Hepatocyte (in vitro differentiated cells): ENCODE measurements around the gene ZNF423. TPM values are rescaled to one million over a fixed set of nuclear protein-coding genes. Genes with fewer than 3 reads are reported as not detected.

Experiments
- DNase-seq: peaks from one replicate; pipeline ENCODE4 v3.0.0-alpha.2; 2016; ENCODE audit warnings: low spot score
- H2AFZ ChIP-seq: fragments of 200-600 bp; sonication (generic); 2 replicates; pipeline ENCODE4 v1.6.0; 2016; ENCODE audit warnings: antibody characterized with exemption, mild to moderate bottlenecking
- H3K27ac ChIP-seq: fragments of 200-600 bp; sonication (generic); 2 replicates; pipeline ENCODE4 v1.5.1; 2016; ENCODE audit warnings: mild to moderate bottlenecking
- H3K27me3 ChIP-seq: fragments of 200-600 bp; sonication (generic); 2 replicates; pipeline ENCODE4 v1.6.1; 2016
- H3K36me3 ChIP-seq: fragments of 200-600 bp; sonication (generic); replicated peaks from 2 replicates; pipeline ENCODE4 v1.5.1; 2016; ENCODE audit warnings: low read depth; ENCODE audit not compliant: insufficient read depth
- H3K4me1 ChIP-seq: fragments of 200-600 bp; sonication (generic); 2 replicates; pipeline ENCODE4 v1.5.1; 2016; ENCODE audit warnings: mild to moderate bottlenecking, moderate library complexity; ENCODE audit not compliant: insufficient read depth
- H3K4me2 ChIP-seq: fragments of 200-600 bp; sonication (generic); 2 replicates; pipeline ENCODE4 v1.6.0; 2016
- H3K4me3 ChIP-seq: fragments of 200-600 bp; sonication (generic); 2 replicates; pipeline ENCODE4 v1.5.1; 2016; ENCODE audit warnings: mild to moderate bottlenecking
- H3K79me2 ChIP-seq: fragments of 200-600 bp; sonication (generic); 2 replicates; pipeline ENCODE4 v1.6.0; 2017; ENCODE audit warnings: mild to moderate bottlenecking
- H3K9me2 ChIP-seq: fragments of 200-600 bp; sonication (generic); replicated peaks from 2 replicates; pipeline ENCODE4 v1.6.0; 2017; ENCODE audit warnings: mild to moderate bottlenecking; ENCODE audit not compliant: insufficient read depth
- H3K9me3 ChIP-seq: fragments of 200-600 bp; sonication (generic); 2 replicates; pipeline ENCODE4 v1.5.1; 2016; ENCODE audit warnings: low read depth, mild to moderate bottlenecking
- H4K20me1 ChIP-seq: fragments of 200-600 bp; sonication (generic); 2 replicates; pipeline ENCODE4 v1.6.0; 2016; ENCODE audit warnings: mild to moderate bottlenecking; ENCODE audit not compliant: insufficient read depth, poor library complexity, severe bottlenecking
- EZH2 ChIP-seq: fragments of 200-600 bp; sonication (generic); IDR thresholded peaks from 2 replicates; pipeline ENCODE4 v1.6.1; 2016; ENCODE audit warnings: antibody characterized with exemption, mild to moderate bottlenecking, borderline replicate concordance
- EZH2phosphoT487 ChIP-seq: fragments of 200-600 bp; sonication (generic); IDR thresholded peaks from one replicate; pipeline ENCODE4 v1.6.1; 2018; ENCODE audit warnings: antibody characterized with exemption, mild to moderate bottlenecking, low read depth, moderate library complexity; ENCODE audit not compliant: unreplicated experiment, severe bottlenecking
- WGBS: methylation state at CpG from one replicate; pipeline ENCODE4 v1.1.6; 2016; ENCODE audit warnings: low lambda C conversion rate; ENCODE audit errors: missing lambda C conversion rate; 5-methylcytosine and 5-hydroxymethylcytosine counted together
- polyA plus RNA-seq: library from polyadenylated mRNA; unstranded; fragments of >200 nt; fragmentation: Nextera tagmentation; extraction: Ambion mirVana; gene quantifications from 2 replicates; pipeline ENCODE4 v1.2.1, GENCODE V29; 2016
- total RNA-seq: library from RNA; depleted of rRNA; stranded (reverse); fragments of >200 nt; gene quantifications from 2 replicates; pipeline ENCODE4 v1.2.3, GENCODE V29; 2014
- TF ChIP-seq, protein P1 (sequence below): fragments of 200-600 bp; sonication (generic); IDR thresholded peaks from 2 replicates; pipeline ENCODE4 v1.5.1; 2016; ENCODE audit warnings: antibody characterized with exemption, mild to moderate bottlenecking; ENCODE audit not compliant: poor library complexity

ZNF423 gene
- total and polyA plus RNA-seq, 2 experiments from 2014 or later, result 9.6 to 11.8 TPM

DNA sequence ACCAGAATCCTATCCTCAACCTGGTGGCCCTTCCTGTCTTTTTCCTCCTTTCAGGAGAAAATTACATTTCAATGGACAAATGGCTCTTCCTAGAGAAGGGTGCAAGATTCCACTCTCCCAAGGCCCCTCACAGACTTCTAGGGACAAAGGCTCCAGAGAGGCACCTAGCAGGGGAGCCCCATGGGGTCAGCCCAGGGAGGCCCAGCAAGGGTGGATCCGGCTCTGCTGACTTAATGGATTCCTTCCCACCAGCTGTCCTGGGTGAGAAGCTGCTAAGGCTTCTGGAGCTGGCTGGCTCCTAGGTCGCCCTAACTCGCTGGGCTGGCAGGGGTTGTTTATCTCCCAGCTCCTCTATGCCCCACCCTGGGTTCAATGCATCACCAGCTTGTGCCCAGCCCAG, 152.4 kb downstream of the ZNF423 start:
- no peak for DNase-seq
- no peaks in the 10 kb centered on the region for H3K79me2 ChIP-seq
- no peak for TF ChIP-seq EZH2phosphoT487
- TF ChIP-seq, protein P1, sequence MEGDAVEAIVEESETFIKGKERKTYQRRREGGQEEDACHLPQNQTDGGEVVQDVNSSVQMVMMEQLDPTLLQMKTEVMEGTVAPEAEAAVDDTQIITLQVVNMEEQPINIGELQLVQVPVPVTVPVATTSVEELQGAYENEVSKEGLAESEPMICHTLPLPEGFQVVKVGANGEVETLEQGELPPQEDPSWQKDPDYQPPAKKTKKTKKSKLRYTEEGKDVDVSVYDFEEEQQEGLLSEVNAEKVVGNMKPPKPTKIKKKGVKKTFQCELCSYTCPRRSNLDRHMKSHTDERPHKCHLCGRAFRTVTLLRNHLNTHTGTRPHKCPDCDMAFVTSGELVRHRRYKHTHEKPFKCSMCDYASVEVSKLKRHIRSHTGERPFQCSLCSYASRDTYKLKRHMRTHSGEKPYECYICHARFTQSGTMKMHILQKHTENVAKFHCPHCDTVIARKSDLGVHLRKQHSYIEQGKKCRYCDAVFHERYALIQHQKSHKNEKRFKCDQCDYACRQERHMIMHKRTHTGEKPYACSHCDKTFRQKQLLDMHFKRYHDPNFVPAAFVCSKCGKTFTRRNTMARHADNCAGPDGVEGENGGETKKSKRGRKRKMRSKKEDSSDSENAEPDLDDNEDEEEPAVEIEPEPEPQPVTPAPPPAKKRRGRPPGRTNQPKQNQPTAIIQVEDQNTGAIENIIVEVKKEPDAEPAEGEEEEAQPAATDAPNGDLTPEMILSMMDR, result no peak
- TF ChIP-seq EZH2, result no peak
- no peak overlapping the region for H3K4me3 ChIP-seq
- no peaks in the 10 kb centered on the region for H4K20me1 ChIP-seq
- H3K9me3 ChIP-seq, result no peaks in the 10 kb centered on the region
- no peaks in the 10 kb centered on the region for H3K27me3 ChIP-seq
- no peaks in the 10 kb centered on the region for H3K9me2 ChIP-seq
- no peak overlapping the region for H2AFZ ChIP-seq
- H3K36me3 ChIP-seq, result no peaks in the 10 kb centered on the region
- peak overlapping the region; percentile 2 for H3K27ac ChIP-seq
- WGBS, result 63% methylated on average over 3 of the region's 3 CpGs
- H3K4me2 ChIP-seq, result peak overlapping the region; percentile 9
- H3K4me1 ChIP-seq, result peaks cover 50% of the 10 kb centered on the region

DNA sequence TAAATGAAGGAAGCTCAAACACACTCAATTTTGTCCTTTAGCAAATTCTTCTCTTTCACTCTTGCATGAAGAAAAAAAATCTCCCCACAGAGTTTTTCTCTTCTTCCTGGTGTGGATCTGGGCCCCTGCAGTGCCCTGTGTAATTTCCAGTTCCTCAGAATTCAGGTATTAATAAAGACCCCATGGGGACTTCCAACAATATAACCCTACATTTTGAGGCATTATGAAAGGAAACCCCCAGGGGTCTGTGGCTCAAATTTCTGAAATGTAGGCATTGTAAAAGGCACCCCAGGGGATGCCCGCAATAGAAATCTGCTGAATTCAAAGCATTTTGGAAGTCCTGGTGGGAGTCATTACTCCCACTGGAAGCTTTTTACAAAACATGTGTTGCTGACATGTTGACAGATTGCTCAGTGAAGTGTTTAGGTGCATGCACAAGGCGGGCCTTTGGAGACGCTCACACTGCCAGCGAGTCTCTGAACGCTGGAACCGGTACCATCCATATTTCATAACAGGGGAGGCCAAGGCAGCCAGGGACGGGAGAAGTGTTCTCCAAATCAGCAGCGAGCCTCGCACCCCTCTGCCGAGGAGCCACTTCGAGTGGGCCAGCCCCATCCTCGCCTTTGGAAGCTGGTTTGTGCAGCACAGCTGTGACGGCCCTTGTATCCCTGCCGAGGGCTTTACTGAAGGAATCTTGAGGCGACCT, 154.0 kb downstream of the ZNF423 start:
- no peaks in the 10 kb centered on the region for H3K79me2 ChIP-seq
- H4K20me1 ChIP-seq, result no peaks in the 10 kb centered on the region
- peak overlapping the region; percentile 68 for H3K4me2 ChIP-seq
- DNase-seq, result peak; percentile 66
- H3K27me3 ChIP-seq, result no peaks in the 10 kb centered on the region
- H3K4me3 ChIP-seq, result no peak overlapping the region
- H3K9me3 ChIP-seq, result no peaks in the 10 kb centered on the region
- H2AFZ ChIP-seq, result no peak overlapping the region
- peaks cover 65% of the 10 kb centered on the region for H3K4me1 ChIP-seq
- TF ChIP-seq EZH2phosphoT487, result no peak
- no peak for TF ChIP-seq EZH2
- TF ChIP-seq, protein P1, result no peak
- WGBS, result 19% methylated on average over 14 of the region's 15 CpGs
- H3K27ac ChIP-seq, result peak overlapping the region; percentile 90
- no peaks in the 10 kb centered on the region for H3K9me2 ChIP-seq
- H3K36me3 ChIP-seq, result no peaks in the 10 kb centered on the region

DNA sequence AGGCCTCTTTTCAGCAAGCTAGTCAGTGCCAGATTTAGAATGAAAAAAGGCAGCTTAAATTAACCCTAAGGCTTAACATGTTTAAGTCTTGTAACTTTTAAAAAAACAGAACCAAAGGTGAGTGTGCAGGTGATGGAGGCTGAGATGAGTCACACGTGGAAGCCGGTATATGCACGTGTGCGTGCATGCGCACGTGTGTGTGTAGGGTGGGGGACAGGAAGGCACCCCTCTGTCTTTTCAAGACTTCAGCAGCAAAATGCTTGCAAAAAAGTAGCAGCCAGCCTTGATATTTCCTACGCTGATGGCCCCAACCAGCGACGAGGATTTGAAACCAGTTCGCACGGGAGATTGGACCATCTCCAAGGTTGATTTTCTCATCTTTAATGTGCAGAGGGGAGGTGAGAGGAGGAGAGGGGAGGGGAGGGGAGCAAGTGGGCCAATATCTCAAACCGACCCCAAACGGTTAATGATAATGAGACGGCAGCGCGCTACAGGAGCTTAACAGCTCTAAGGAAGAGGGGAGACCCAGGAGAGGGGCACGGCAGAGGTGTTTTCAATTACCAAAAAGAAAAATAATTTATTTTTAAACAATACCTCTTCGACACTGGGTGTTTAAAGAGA, 154.7 kb downstream of the ZNF423 start:
- H3K27me3 ChIP-seq, result no peaks in the 10 kb centered on the region
- no peak for DNase-seq
- H2AFZ ChIP-seq, result no peak overlapping the region
- H3K9me2 ChIP-seq, result no peaks in the 10 kb centered on the region
- 57% methylated on average over 18 of the region's 18 CpGs for WGBS
- peak overlapping the region; percentile 90 for H3K27ac ChIP-seq
- H3K4me3 ChIP-seq, result no peak overlapping the region
- H3K9me3 ChIP-seq, result no peaks in the 10 kb centered on the region
- H3K4me1 ChIP-seq, result peaks cover 72% of the 10 kb centered on the region
- H3K79me2 ChIP-seq, result no peaks in the 10 kb centered on the region
- H4K20me1 ChIP-seq, result no peaks in the 10 kb centered on the region
- TF ChIP-seq EZH2 (no peak), EZH2phosphoT487 (no peak)
- TF ChIP-seq, protein P1, result no peak
- no peaks in the 10 kb centered on the region for H3K36me3 ChIP-seq
- peak overlapping the region; percentile 68 for H3K4me2 ChIP-seq
